C4-2B (cell line): ENCODE data around the gene TLCD1.

Experiments used
- ZFX ChIP-seq: fragments of 450-650 bp; IDR thresholded peaks from 2 replicates; pipeline ENCODE4 v1.6.1; 2017
- TF ChIP-seq, protein P1 (sequence below): fragments of 450-650 bp; conservative IDR thresholded peaks from 2 replicates; pipeline ENCODE4 v1.5.1; 2017; ENCODE audit warnings: mild to moderate bottlenecking

GRCh38 chr17:28773736-28774135, 47.7 kb upstream of the TLCD1 start:
- TF ChIP-seq, protein P1, sequence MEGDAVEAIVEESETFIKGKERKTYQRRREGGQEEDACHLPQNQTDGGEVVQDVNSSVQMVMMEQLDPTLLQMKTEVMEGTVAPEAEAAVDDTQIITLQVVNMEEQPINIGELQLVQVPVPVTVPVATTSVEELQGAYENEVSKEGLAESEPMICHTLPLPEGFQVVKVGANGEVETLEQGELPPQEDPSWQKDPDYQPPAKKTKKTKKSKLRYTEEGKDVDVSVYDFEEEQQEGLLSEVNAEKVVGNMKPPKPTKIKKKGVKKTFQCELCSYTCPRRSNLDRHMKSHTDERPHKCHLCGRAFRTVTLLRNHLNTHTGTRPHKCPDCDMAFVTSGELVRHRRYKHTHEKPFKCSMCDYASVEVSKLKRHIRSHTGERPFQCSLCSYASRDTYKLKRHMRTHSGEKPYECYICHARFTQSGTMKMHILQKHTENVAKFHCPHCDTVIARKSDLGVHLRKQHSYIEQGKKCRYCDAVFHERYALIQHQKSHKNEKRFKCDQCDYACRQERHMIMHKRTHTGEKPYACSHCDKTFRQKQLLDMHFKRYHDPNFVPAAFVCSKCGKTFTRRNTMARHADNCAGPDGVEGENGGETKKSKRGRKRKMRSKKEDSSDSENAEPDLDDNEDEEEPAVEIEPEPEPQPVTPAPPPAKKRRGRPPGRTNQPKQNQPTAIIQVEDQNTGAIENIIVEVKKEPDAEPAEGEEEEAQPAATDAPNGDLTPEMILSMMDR = no peak
- TF ChIP-seq ZFX = no peak
